Upper lobe of right lung (tissue), 1 donor: ENCODE data around the gene SELENOF. TPM values are rescaled to one million over a fixed set of nuclear protein-coding genes. Genes with fewer than 3 reads are reported as not detected.
A peak's percentile ranks its signal among the peaks of the same experiment; 100 is the strongest.

Source experiments
- ATAC-seq: fragments of 200-7000 bp; cut with Tn5 transposase; one replicate; pipeline ENCODE4 v1.9.1; 2020; ENCODE audit warnings: mild to moderate bottlenecking, moderate library complexity
- DNase-seq: peaks from one replicate; pipeline ENCODE4 v3.0.0-alpha.2; 2020
- H3K27ac ChIP-seq: fragments of 200-600 bp; one replicate; pipeline ENCODE4 v1.8.0; 2022
- H3K27me3 ChIP-seq: fragments of 200-600 bp; one replicate; pipeline ENCODE4 v1.8.0; 2022; ENCODE audit warnings: mild to moderate bottlenecking
- H3K36me3 ChIP-seq: fragments of 200-600 bp; one replicate; pipeline ENCODE4 v1.8.0; 2022
- H3K4me1 ChIP-seq: fragments of 200-600 bp; one replicate; pipeline ENCODE4 v1.8.0; 2022
- H3K4me3 ChIP-seq: fragments of 200-600 bp; one replicate; pipeline ENCODE4 v1.8.0; 2022; ENCODE audit warnings: mild to moderate bottlenecking
- H3K9me3 ChIP-seq: fragments of 200-600 bp; one replicate; pipeline ENCODE4 v1.8.0; 2022
- intact Hi-C: fragments of 100-400 bp; cut with DNase I; formaldehyde crosslinking; loops from one replicate; pipeline ENCODE4 v1.11.0; 2022
- long read RNA-seq: library from polyadenylated mRNA; unstranded; transcript quantifications from one replicate; pipeline ENCODE4 v2.0.0, GENCODE V29; 2021
- total RNA-seq: library from RNA; stranded (reverse); fragmentation: NEBNext Ultra II Directional; extraction: Animal tissue kit (Norgen Biotek cat#: 25700); gene quantifications from one replicate; pipeline ENCODE4 v1.2.1, GENCODE V29; 2021
- TF ChIP-seq, protein P1 (sequence below): fragments of 200-600 bp; IDR thresholded peaks from one replicate; pipeline ENCODE4 v1.8.0; 2022; ENCODE audit warnings: antibody characterized with exemption
- donor health status: DM: no; HTN: yes; CAD: no; lungs with severe emphysema.

Gene SELENOF
- 197 TPM for total RNA-seq
- long read RNA-seq, transcript SELENOF-201 (5 exons, 1,781 nt), result major isoform, 117 of 133 reads
- long read RNA-seq, partial matches to known transcripts, result 3 of 133 reads
- long read RNA-seq, other reads (novel, unspliced or antisense), result 9 of 133 reads

DNA sequence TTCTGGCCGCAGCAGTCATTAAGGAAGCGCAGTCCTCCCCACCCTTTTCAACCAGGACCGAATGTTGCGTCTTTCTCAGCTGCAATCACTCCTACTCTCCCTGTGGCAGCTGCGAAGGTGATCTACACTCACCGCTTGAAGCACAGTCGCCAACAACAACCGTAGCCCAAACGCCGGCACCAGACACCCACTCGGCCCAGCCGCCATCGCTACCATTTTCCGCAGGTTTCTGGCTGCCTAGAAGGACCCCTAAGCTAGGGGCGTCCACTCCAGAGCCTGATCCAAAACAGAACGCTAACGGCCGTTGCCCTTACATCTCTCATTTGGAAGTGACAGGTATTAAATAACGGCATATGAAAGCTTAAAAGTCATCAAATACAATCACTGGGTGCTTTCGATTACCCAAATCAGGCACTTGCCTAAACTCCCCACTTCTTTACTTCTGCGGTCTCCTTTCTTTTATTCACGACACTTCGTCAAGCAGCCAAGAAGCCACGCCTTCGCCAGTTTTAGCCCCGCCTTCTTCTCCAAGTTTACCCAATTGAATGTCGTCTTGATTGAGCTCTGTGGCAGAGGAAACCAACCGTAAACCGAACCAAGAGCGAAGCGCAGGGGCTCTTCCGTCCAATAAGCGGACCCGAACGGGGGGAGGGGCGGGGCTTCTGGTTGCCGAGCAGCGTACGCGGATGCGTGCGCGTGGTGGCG lies at the start of gene SELENOF:
TSS of gene SELENOF (minus strand) at position 231 of the 705 bp plus-strand sequence. CDS start at position 216, 15 bp downstream.
- Histone ChIP-seq H3K9me3 (no peaks in the 10 kb centered on the region), H3K4me1 (peaks cover 13% of the 10 kb centered on the region), H3K27me3 (no peaks in the 10 kb centered on the region), H3K36me3 (no peaks in the 10 kb centered on the region), H3K27ac (peak within 1 kb of the TSS; percentile 93), H3K4me3 (peak within 1 kb of the TSS; percentile 64)
- TF ChIP-seq, protein P1, sequence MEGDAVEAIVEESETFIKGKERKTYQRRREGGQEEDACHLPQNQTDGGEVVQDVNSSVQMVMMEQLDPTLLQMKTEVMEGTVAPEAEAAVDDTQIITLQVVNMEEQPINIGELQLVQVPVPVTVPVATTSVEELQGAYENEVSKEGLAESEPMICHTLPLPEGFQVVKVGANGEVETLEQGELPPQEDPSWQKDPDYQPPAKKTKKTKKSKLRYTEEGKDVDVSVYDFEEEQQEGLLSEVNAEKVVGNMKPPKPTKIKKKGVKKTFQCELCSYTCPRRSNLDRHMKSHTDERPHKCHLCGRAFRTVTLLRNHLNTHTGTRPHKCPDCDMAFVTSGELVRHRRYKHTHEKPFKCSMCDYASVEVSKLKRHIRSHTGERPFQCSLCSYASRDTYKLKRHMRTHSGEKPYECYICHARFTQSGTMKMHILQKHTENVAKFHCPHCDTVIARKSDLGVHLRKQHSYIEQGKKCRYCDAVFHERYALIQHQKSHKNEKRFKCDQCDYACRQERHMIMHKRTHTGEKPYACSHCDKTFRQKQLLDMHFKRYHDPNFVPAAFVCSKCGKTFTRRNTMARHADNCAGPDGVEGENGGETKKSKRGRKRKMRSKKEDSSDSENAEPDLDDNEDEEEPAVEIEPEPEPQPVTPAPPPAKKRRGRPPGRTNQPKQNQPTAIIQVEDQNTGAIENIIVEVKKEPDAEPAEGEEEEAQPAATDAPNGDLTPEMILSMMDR, result no peak
- intact Hi-C loops, result no loop called here
- ATAC-seq (peak; percentile 98), DNase-seq (peak; percentile 99)

DNA sequence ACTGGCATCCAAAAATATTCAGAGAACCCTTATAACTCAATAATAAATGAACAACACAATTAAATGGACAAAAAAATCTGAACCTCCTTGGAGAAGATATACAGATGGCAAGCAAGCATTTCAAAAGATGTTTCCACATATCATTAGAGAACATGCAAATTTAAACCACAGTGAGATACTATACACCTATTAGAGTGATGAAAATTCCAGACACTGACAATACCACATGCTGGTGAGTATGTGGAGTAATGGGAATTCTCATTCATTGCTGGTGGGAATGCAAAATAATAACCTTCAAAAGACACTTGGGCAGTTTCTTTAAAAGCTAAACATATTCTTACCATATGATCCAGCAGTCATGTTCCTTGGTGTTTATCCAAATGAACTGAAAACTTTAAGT lies 46.6 kb upstream of the SELENOF start:
- H3K4me3 ChIP-seq, result no peak overlapping the region
- no peak for DNase-seq
- H3K9me3 ChIP-seq, result no peaks in the 10 kb centered on the region
- TF ChIP-seq, protein P1, result no peak
- H3K27me3 ChIP-seq, result no peaks in the 10 kb centered on the region
- intact Hi-C loops, result no loop called here
- H3K27ac ChIP-seq, result no peak overlapping the region
- no peaks in the 10 kb centered on the region for H3K36me3 ChIP-seq
- no peaks in the 10 kb centered on the region for H3K4me1 ChIP-seq
- ATAC-seq, result no peak

DNA sequence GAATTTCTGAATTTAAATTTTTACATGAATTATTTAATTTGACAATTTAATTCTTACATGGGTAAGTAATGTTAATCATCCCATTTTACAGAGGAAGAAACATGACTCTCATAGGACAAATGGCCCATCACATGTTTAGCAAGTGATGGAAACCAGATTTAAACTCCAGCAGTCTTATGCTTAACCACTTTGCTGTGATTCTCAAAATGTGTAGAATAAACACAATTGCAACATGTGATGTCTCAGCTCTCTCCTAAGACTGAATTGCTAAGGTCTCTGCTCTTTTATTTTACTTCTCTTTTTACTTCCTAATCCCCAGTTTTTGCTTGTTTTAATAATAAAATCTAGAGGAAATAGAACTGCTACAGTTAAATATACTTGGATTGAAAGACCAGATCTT lies 43.3 kb upstream of the SELENOF start:
- DNase-seq (no peak), ATAC-seq (no peak)
- H3K9me3 ChIP-seq, result no peaks in the 10 kb centered on the region
- H3K4me1 ChIP-seq, result no peaks in the 10 kb centered on the region
- no peaks in the 10 kb centered on the region for H3K36me3 ChIP-seq
- no peak overlapping the region for H3K4me3 ChIP-seq
- intact Hi-C loops, result no loop called here
- TF ChIP-seq, protein P1, result no peak
- no peak overlapping the region for H3K27ac ChIP-seq
- H3K27me3 ChIP-seq, result no peaks in the 10 kb centered on the region

DNA sequence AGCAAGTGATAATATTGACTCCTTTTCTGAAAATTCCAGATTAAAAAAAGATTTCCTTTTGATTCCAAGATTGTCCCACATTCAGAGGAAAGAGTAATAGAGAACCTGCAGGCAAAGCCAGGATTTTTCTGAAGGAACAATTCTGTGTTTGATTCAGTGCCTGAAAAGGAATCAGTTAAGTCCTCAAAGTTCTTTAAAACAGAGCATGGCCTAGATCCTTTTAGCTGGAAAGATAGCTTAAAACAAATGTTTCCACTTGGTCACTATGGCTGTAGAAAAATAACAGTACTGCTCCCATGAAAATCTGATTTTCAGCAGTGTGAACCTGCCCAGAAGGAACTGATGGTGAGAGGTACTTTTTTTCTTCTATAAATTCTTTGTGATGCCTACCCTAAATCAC lies 42.3 kb upstream of the SELENOF start:
- Histone ChIP-seq H3K4me1 (no peaks in the 10 kb centered on the region), H3K27me3 (no peaks in the 10 kb centered on the region), H3K36me3 (no peaks in the 10 kb centered on the region), H3K27ac (no peak overlapping the region), H3K4me3 (no peak overlapping the region), H3K9me3 (no peaks in the 10 kb centered on the region)
- intact Hi-C loops, result no loop called here
- DNase-seq (no peak), ATAC-seq (no peak)
- TF ChIP-seq, protein P1, result no peak

DNA sequence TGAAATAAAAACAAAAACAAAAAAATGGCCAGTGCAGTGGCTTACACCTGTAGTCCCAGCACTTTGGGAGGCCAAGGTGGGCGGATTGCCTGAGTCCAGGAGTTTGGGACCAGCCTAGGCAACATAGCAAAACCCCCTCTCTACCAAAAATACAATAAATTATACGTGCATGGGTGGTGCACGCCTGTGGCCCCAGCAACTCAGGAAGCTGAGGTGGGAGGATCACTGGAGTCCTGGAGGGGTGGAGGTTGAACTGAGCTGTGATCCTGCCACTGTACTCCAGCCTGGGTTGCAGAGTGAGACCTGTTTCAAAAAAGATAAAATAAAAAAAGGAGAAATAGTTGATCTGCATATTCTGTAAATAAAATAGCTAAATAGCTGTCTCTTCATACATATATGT lies 41.8 kb upstream of the SELENOF start:
- DNase-seq (no peak), ATAC-seq (no peak)
- H3K27ac ChIP-seq, result no peak overlapping the region
- H3K36me3 ChIP-seq, result no peaks in the 10 kb centered on the region
- H3K9me3 ChIP-seq, result no peaks in the 10 kb centered on the region
- no peak overlapping the region for H3K4me3 ChIP-seq
- TF ChIP-seq, protein P1, result no peak
- intact Hi-C loops, result no loop called here
- no peaks in the 10 kb centered on the region for H3K4me1 ChIP-seq
- no peaks in the 10 kb centered on the region for H3K27me3 ChIP-seq
